Measurements from ENCODE around the gene HSPB9. TPM values are rescaled to one million over a fixed set of nuclear protein-coding genes. Genes with fewer than 3 reads are reported as not detected.
A peak's percentile ranks its signal among the peaks of the same experiment; 100 is the strongest.

HSPB9 gene
- total and polyA plus RNA-seq, 2 experiments from 2014 or later = 0.34 TPM; not detected in 1

DNA sequence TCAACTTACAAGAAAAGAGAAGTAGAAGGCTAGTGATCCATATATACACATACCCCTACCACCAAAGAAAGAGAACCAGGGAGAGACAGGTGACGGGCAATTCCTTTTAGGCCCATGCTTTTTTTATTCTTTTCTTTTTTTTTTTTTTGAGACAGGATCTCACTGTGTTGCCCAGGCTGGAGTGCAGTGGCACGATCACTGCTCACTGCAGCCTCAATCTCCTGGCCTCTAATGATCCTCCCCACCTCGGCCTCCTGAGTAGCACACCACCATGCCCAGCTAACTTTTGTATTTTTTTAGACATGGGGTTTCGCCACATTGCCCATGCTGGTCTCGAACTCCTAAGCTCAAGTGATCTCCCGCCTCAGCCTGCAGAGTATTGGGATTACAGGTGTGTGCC, 4.8 kb downstream of the HSPB9 start:
- Histone ChIP-seq H3K4me1 (ENCODE audit: insufficient read depth) (peaks cover 13% of the 10 kb centered on the region), H3K4me2 (ENCODE audit: unreplicated experiment) (no peak overlapping the region), H3K9me2 (ENCODE audit: insufficient read depth) (no peaks in the 10 kb centered on the region), H3K4me3 (no peak overlapping the region), H3K36me3 (ENCODE audit: low read depth) (peaks cover 29% of the 10 kb centered on the region; the same call in 1 of the 2 replicates), H3K9ac (no peak overlapping the region), H4K20me1 (ENCODE audit: insufficient read depth) (peaks cover 5% of the 10 kb centered on the region; the same call in 1 of the 2 replicates), H3K9me3 (ENCODE audit: low read depth) (no peaks in the 10 kb centered on the region), H3K27me3 (replicated peaks; ENCODE audit: insufficient read depth) (no peaks in the 10 kb centered on the region), H3K27ac (no peak overlapping the region), H2AFZ (no peak overlapping the region), H3F3A (ENCODE audit: insufficient read depth) (peaks cover 23% of the 10 kb centered on the region), H3K79me2 (ENCODE audit: insufficient read depth) (peaks cover 42% of the 10 kb centered on the region)
- 89 to 90% methylated on average over 6 of the region's 6 CpGs for WGBS, 2 experiments (ENCODE audit: low coverage in 1 of 2, low lambda C conversion rate in 2 of 2, missing lambda C conversion rate in 2 of 2)
- in situ Hi-C loops (cut with MboI) = no loop called here
- no peak for TF ChIP-seq EZH2phosphoT487 (IDR thresholded peaks at IDR 0.05; ENCODE audit: insufficient read depth, low read depth)
- no peak for TF ChIP-seq EZH2 (IDR thresholded peaks at IDR 0.05; ENCODE audit: insufficient read depth, poor library complexity, severe bottlenecking)
- no peak for DNase-seq

GRCh38 chr17:42129109-42129837, 6.7 kb downstream of the HSPB9 start:
- 86 to 88% methylated on average over 8 of the region's 8 CpGs for WGBS, 2 experiments (ENCODE audit: low coverage in 1 of 2, low lambda C conversion rate in 2 of 2, missing lambda C conversion rate in 2 of 2)
- in situ Hi-C loops (cut with MboI) = no loop called here
- Histone ChIP-seq H3K36me3 (ENCODE audit: low read depth) (peaks cover 29% of the 10 kb centered on the region; the same call in 1 of the 2 replicates), H3K9me3 (ENCODE audit: low read depth) (no peaks in the 10 kb centered on the region), H3K79me2 (ENCODE audit: insufficient read depth) (peaks cover 59% of the 10 kb centered on the region), H3K9me2 (ENCODE audit: insufficient read depth) (no peaks in the 10 kb centered on the region), H3K4me2 (ENCODE audit: unreplicated experiment) (no peak overlapping the region), H3K4me3 (no peak overlapping the region), H3K4me1 (ENCODE audit: insufficient read depth) (peaks cover 30% of the 10 kb centered on the region), H2AFZ (no peak overlapping the region), H3K27ac (no peak overlapping the region), H3F3A (ENCODE audit: insufficient read depth) (peaks cover 39% of the 10 kb centered on the region), H3K27me3 (replicated peaks; ENCODE audit: insufficient read depth) (no peaks in the 10 kb centered on the region), H4K20me1 (ENCODE audit: insufficient read depth) (peaks cover 5% of the 10 kb centered on the region; the same call in 1 of the 2 replicates), H3K9ac (no peak overlapping the region)
- TF ChIP-seq EZH2phosphoT487 (IDR thresholded peaks at IDR 0.05; ENCODE audit: insufficient read depth, low read depth) (no peak), EZH2 (IDR thresholded peaks at IDR 0.05; ENCODE audit: insufficient read depth, poor library complexity, severe bottlenecking) (no peak)
- no peak for DNase-seq

GRCh38 chr17:42130310-42130936, 7.8 kb downstream of the HSPB9 start:
- Histone ChIP-seq H3K4me2 (ENCODE audit: unreplicated experiment) (no peak overlapping the region), H3K27ac (no peak overlapping the region), H3K79me2 (ENCODE audit: insufficient read depth) (peaks cover 70% of the 10 kb centered on the region), H3K27me3 (replicated peaks; ENCODE audit: insufficient read depth) (no peaks in the 10 kb centered on the region), H3K4me3 (no peak overlapping the region), H3K9ac (no peak overlapping the region), H3K36me3 (ENCODE audit: low read depth) (peaks cover 29% of the 10 kb centered on the region; the same call in 1 of the 2 replicates), H2AFZ (no peak overlapping the region), H3F3A (ENCODE audit: insufficient read depth) (peaks cover 44% of the 10 kb centered on the region), H3K9me2 (ENCODE audit: insufficient read depth) (no peaks in the 10 kb centered on the region), H3K9me3 (ENCODE audit: low read depth) (no peaks in the 10 kb centered on the region), H4K20me1 (ENCODE audit: insufficient read depth) (peaks cover 5% of the 10 kb centered on the region; the same call in 1 of the 2 replicates), H3K4me1 (ENCODE audit: insufficient read depth) (peaks cover 33% of the 10 kb centered on the region)
- in situ Hi-C loops (cut with MboI) = no loop called here
- TF ChIP-seq EZH2phosphoT487 (IDR thresholded peaks at IDR 0.05; ENCODE audit: insufficient read depth, low read depth) = no peak
- no peak for TF ChIP-seq EZH2 (IDR thresholded peaks at IDR 0.05; ENCODE audit: insufficient read depth, poor library complexity, severe bottlenecking)
- 91 to 95% methylated on average over 14 to 16 of the region's 16 CpGs for whole genome bisulfite sequencing, 2 experiments (ENCODE audit: low coverage in 1 of 2, low lambda C conversion rate in 2 of 2, missing lambda C conversion rate in 2 of 2)
- no peak for DNase-seq

DNA sequence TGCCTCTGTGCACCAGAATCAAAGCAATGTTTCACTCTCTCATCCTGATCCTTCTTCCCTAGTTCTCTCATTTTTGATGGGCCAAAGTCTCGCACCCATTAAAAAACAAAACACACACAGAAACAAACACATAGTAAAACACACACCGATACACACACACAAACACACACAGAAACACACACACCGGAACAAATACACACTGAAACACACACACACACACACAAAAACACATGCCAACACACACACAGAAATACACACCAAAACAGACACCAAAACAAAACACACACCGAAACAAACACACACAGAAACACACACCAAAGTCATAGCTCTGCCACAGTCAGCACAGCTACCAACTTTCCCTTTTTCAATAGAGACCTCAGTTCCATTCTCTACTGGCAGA, 8.6 kb downstream of the HSPB9 start:
- Histone ChIP-seq H3F3A (ENCODE audit: insufficient read depth) (peaks cover 46% of the 10 kb centered on the region), H3K4me3 (no peak overlapping the region), H3K9me3 (ENCODE audit: low read depth) (no peaks in the 10 kb centered on the region), H3K36me3 (ENCODE audit: low read depth) (peaks cover 24% of the 10 kb centered on the region; the same call in 1 of the 2 replicates), H3K9ac (peak overlapping the region; percentile 14; the same call in 1 of the 2 replicates), H3K79me2 (ENCODE audit: insufficient read depth) (peaks cover 78% of the 10 kb centered on the region), H4K20me1 (ENCODE audit: insufficient read depth) (peaks cover 5% of the 10 kb centered on the region; the same call in 1 of the 2 replicates), H3K4me2 (ENCODE audit: unreplicated experiment) (peak overlapping the region; percentile 33), H2AFZ (no peak overlapping the region), H3K4me1 (ENCODE audit: insufficient read depth) (peaks cover 40% of the 10 kb centered on the region), H3K27me3 (replicated peaks; ENCODE audit: insufficient read depth) (no peaks in the 10 kb centered on the region), H3K27ac (peak overlapping the region; percentile 75), H3K9me2 (ENCODE audit: insufficient read depth) (no peaks in the 10 kb centered on the region)
- in situ Hi-C loops (cut with MboI) = no loop called here
- 97 to 98% methylated on average over 4 of the region's 4 CpGs for WGBS, 2 experiments (ENCODE audit: low coverage in 1 of 2, low lambda C conversion rate in 2 of 2, missing lambda C conversion rate in 2 of 2)
- TF ChIP-seq EZH2phosphoT487 (IDR thresholded peaks at IDR 0.05; ENCODE audit: insufficient read depth, low read depth) (no peak), EZH2 (IDR thresholded peaks at IDR 0.05; ENCODE audit: insufficient read depth, poor library complexity, severe bottlenecking) (no peak)
- DNase-seq = no peak
